Liver (tissue), 3 donors: Measurements from ENCODE around the gene SH3GL1.

Source experiments
- NR2F2 ChIP-seq: IDR thresholded peaks from 2 replicates; pipeline ENCODE4 v1.6.1; 2016; ENCODE audit warnings: antibody characterized with exemption
- TF ChIP-seq, protein P1 (sequence below): IDR thresholded peaks from 2 replicates; pipeline ENCODE4 v1.6.1; 2016; ENCODE audit warnings: antibody characterized with exemption
- TF ChIP-seq, protein P2 (sequence below): fragments of 150-350 bp; IDR thresholded peaks from 2 replicates; pipeline ENCODE4 v1.5.1; 2017; ENCODE audit warnings: improper control_type of control experiment, low read depth, low read length; ENCODE audit not compliant: missing input control
- donor health status: healthy.
- donor health status: healthy.

DNA sequence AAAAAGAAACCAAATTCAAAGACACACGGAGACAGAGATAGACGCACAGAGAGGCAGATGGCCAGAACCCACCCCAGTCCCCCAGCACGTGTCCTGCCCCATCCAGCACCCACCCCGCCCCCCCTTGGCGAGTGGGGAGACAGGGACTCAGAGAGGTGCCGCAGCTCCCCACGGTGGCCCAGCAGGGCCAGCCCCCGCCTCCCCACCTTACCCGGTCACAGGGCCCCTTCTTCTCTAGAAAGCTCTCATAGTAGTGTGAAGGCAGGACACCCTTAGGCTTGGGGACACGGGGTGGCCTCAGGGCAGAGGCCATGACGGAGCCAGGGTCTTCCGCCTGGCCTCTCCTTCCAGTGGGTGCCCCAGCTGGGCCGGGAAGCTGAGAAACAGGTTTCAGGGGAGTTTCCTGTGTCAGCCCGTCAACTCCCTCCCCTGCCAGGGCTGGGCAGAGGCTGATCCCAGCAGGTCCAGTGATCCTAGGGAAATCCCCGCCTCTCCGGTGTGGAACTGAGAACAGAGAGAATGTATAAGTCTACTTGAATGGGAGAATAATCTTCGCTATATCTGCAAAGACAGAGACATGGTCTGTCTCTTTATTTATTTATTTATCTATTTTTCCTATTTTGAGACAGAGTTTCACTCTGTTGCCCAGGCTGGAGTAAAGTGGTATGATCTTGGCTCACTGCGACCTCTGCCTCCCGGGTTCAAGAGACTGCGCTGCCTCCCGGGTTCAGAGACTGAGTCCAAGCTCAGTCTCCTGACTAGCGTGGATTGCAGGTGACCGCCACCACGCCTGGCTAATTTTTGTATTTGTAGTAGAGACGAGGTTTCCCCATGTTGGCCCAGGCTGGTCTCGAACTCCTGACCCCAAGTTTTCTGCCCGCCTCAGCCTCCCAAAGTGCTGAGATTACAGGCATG, 61.6 kb downstream of the SH3GL1 start, which contains the start of gene STAP2:
- TF ChIP-seq NR2F2 = no peak
- TF ChIP-seq, protein P1, sequence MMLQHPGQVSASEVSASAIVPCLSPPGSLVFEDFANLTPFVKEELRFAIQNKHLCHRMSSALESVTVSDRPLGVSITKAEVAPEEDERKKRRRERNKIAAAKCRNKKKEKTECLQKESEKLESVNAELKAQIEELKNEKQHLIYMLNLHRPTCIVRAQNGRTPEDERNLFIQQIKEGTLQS = no peak
- TF ChIP-seq, protein P2, sequence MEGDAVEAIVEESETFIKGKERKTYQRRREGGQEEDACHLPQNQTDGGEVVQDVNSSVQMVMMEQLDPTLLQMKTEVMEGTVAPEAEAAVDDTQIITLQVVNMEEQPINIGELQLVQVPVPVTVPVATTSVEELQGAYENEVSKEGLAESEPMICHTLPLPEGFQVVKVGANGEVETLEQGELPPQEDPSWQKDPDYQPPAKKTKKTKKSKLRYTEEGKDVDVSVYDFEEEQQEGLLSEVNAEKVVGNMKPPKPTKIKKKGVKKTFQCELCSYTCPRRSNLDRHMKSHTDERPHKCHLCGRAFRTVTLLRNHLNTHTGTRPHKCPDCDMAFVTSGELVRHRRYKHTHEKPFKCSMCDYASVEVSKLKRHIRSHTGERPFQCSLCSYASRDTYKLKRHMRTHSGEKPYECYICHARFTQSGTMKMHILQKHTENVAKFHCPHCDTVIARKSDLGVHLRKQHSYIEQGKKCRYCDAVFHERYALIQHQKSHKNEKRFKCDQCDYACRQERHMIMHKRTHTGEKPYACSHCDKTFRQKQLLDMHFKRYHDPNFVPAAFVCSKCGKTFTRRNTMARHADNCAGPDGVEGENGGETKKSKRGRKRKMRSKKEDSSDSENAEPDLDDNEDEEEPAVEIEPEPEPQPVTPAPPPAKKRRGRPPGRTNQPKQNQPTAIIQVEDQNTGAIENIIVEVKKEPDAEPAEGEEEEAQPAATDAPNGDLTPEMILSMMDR = no peak
